Neural progenitor cell (in vitro differentiated cells): Measurements from ENCODE around the gene QRFP. TPM values are rescaled to one million over a fixed set of nuclear protein-coding genes. Genes with fewer than 3 reads are reported as not detected.

Experiments
- DNase-seq: peaks from one replicate; pipeline ENCODE4 v3.0.0-alpha.2; 2016; ENCODE audit warnings: low spot score
- H2AFZ ChIP-seq: fragments of 200-600 bp; sonication (generic); replicated peaks from 2 replicates; pipeline ENCODE4 v1.6.1; 2016; ENCODE audit warnings: antibody characterized with exemption
- H3F3A ChIP-seq: fragments of 200-600 bp; sonication (generic); 2 replicates; pipeline ENCODE4 v1.6.1; 2016; ENCODE audit warnings: antibody characterized with exemption, low read depth
- H3K27ac ChIP-seq: fragments of 200-600 bp; sonication (generic); 2 replicates; pipeline ENCODE4 v1.5.1; 2016; ENCODE audit warnings: mild to moderate bottlenecking
- H3K27me3 ChIP-seq: fragments of 200-600 bp; sonication (generic); 2 replicates; pipeline ENCODE4 v1.6.1; 2016; ENCODE audit warnings: mild to moderate bottlenecking, moderate library complexity
- H3K36me3 ChIP-seq: fragments of 200-600 bp; sonication (generic); 2 replicates; pipeline ENCODE4 v1.5.1; 2016
- H3K4me1 ChIP-seq: fragments of 200-600 bp; sonication (generic); 2 replicates; pipeline ENCODE4 v1.6.1; 2016; ENCODE audit warnings: mixed run types
- H3K4me2 ChIP-seq: fragments of 200-600 bp; sonication (generic); 2 replicates; pipeline ENCODE4 v1.6.1; 2016
- H3K4me3 ChIP-seq: fragments of 200-600 bp; sonication (generic); 2 replicates; pipeline ENCODE4 v1.5.1; 2016
- H3K79me2 ChIP-seq: fragments of 200-600 bp; sonication (generic); 2 replicates; pipeline ENCODE4 v1.6.1; 2016; ENCODE audit warnings: low read depth
- H3K9ac ChIP-seq: fragments of 200-600 bp; sonication (generic); 2 replicates; pipeline ENCODE4 v1.6.1; 2016
- H3K9me3 ChIP-seq: fragments of 200-600 bp; sonication (generic); 2 replicates; pipeline ENCODE4 v1.5.1; 2016; ENCODE audit warnings: low read depth
- H4K20me1 ChIP-seq: fragments of 200-600 bp; sonication (generic); 2 replicates; pipeline ENCODE4 v1.6.1; 2016; ENCODE audit warnings: low read depth
- H3K27ac Mint-ChIP-seq: 3 replicates; pipeline ENCODE4 v1.8.0; 2021; ENCODE audit warnings: mixed read lengths
- H3K27me3 Mint-ChIP-seq: 2 replicates; pipeline ENCODE4 v1.8.0; 2022; ENCODE audit warnings: low read depth, mild to moderate bottlenecking, inconsistent platforms, moderate library complexity, mixed read lengths; ENCODE audit not compliant: insufficient read depth
- H3K36me3 Mint-ChIP-seq: 3 replicates; pipeline ENCODE4 v1.8.0; 2021; ENCODE audit warnings: mixed read lengths
- H3K4me1 Mint-ChIP-seq: 3 replicates; pipeline ENCODE4 v1.8.0; 2021; ENCODE audit warnings: mixed read lengths
- H3K4me3 Mint-ChIP-seq: 3 replicates; pipeline ENCODE4 v1.8.0; 2021; ENCODE audit warnings: mild to moderate bottlenecking, moderate library complexity, mixed read lengths
- H3K9me3 Mint-ChIP-seq: 3 replicates; pipeline ENCODE4 v1.8.0; 2020; ENCODE audit warnings: mixed read lengths
- EZH2 ChIP-seq: fragments of 200-600 bp; sonication (generic); IDR thresholded peaks from 2 replicates; pipeline ENCODE4 v1.6.1; 2017; ENCODE audit warnings: antibody characterized with exemption, mild to moderate bottlenecking, moderate library complexity
- EZH2phosphoT487 ChIP-seq: fragments of 200-600 bp; sonication (generic); IDR thresholded peaks from 2 replicates; pipeline ENCODE4 v1.6.1; 2017; ENCODE audit warnings: antibody characterized with exemption
- total RNA-seq: library from RNA; depleted of rRNA; stranded (reverse); fragments of >200 nt; gene quantifications from 2 replicates; pipeline ENCODE4 v1.2.3, GENCODE V29; 2015; ENCODE audit warnings: low replicate concordance
- TF ChIP-seq, protein P1 (sequence below): fragments of 200-600 bp; sonication (generic); IDR thresholded peaks from 2 replicates; pipeline ENCODE4 v1.5.1; 2017; ENCODE audit warnings: antibody characterized with exemption, mild to moderate bottlenecking

The QRFP gene
- total RNA-seq, 1 donor from 2014 or later, result not detected

- H3K27me3 Mint-ChIP-seq, result peaks cover 8% of the 10 kb centered on the region
- no peak overlapping the region for H3K4me3 ChIP-seq
- no peaks in the 10 kb centered on the region for H3K4me1 ChIP-seq
- peaks cover 68% of the 10 kb centered on the region for H4K20me1 ChIP-seq
- H3K27ac ChIP-seq, result no peak overlapping the region
- no peaks in the 10 kb centered on the region for H3K9me3 Mint-ChIP-seq
- H3K27me3 ChIP-seq, result no peaks in the 10 kb centered on the region
- H3K9ac ChIP-seq, result no peak overlapping the region
- H3K9me3 ChIP-seq, result no peaks in the 10 kb centered on the region
- DNase-seq, result no peak
- H3K4me1 Mint-ChIP-seq, result peaks cover 39% of the 10 kb centered on the region
- H3K36me3 Mint-ChIP-seq, result peaks cover 15% of the 10 kb centered on the region
- no peak overlapping the region for H2AFZ ChIP-seq
- no peak overlapping the region for H3K27ac Mint-ChIP-seq
- no peaks in the 10 kb centered on the region for H3K36me3 ChIP-seq
- no peak overlapping the region for H3K4me2 ChIP-seq
- no peak overlapping the region for H3K4me3 Mint-ChIP-seq
- TF ChIP-seq EZH2, result no peak
- no peak for TF ChIP-seq EZH2phosphoT487
- TF ChIP-seq, protein P1, sequence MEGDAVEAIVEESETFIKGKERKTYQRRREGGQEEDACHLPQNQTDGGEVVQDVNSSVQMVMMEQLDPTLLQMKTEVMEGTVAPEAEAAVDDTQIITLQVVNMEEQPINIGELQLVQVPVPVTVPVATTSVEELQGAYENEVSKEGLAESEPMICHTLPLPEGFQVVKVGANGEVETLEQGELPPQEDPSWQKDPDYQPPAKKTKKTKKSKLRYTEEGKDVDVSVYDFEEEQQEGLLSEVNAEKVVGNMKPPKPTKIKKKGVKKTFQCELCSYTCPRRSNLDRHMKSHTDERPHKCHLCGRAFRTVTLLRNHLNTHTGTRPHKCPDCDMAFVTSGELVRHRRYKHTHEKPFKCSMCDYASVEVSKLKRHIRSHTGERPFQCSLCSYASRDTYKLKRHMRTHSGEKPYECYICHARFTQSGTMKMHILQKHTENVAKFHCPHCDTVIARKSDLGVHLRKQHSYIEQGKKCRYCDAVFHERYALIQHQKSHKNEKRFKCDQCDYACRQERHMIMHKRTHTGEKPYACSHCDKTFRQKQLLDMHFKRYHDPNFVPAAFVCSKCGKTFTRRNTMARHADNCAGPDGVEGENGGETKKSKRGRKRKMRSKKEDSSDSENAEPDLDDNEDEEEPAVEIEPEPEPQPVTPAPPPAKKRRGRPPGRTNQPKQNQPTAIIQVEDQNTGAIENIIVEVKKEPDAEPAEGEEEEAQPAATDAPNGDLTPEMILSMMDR, result no peak
- peaks cover 23% of the 10 kb centered on the region for H3F3A ChIP-seq
- H3K79me2 ChIP-seq, result no peaks in the 10 kb centered on the region
Observed at GRCh38 chr9:130890124-130890523, 6.5 kb downstream of the QRFP start.

- H3K36me3 ChIP-seq, result no peaks in the 10 kb centered on the region
- no peaks in the 10 kb centered on the region for H3K4me1 ChIP-seq
- no peaks in the 10 kb centered on the region for H3K9me3 ChIP-seq
- no peak overlapping the region for H3K9ac ChIP-seq
- peaks cover 19% of the 10 kb centered on the region for H3F3A ChIP-seq
- no peak overlapping the region for H3K4me3 ChIP-seq
- Mint-ChIP-seq H3K9me3 (no peaks in the 10 kb centered on the region), H3K27me3 (peaks cover 8% of the 10 kb centered on the region), H3K36me3 (peaks cover 21% of the 10 kb centered on the region), H3K4me3 (no peak overlapping the region), H3K27ac (no peak overlapping the region), H3K4me1 (peaks cover 28% of the 10 kb centered on the region)
- no peak for DNase-seq
- TF ChIP-seq EZH2 (no peak), EZH2phosphoT487 (no peak)
- TF ChIP-seq, protein P1, result no peak
- no peak overlapping the region for H3K27ac ChIP-seq
- H3K4me2 ChIP-seq, result no peak overlapping the region
- no peak overlapping the region for H2AFZ ChIP-seq
- H3K27me3 ChIP-seq, result no peaks in the 10 kb centered on the region
- H4K20me1 ChIP-seq, result peaks cover 68% of the 10 kb centered on the region
- no peaks in the 10 kb centered on the region for H3K79me2 ChIP-seq
Observed at GRCh38 chr9:130888146-130888885, 8.3 kb downstream of the QRFP start.

DNA sequence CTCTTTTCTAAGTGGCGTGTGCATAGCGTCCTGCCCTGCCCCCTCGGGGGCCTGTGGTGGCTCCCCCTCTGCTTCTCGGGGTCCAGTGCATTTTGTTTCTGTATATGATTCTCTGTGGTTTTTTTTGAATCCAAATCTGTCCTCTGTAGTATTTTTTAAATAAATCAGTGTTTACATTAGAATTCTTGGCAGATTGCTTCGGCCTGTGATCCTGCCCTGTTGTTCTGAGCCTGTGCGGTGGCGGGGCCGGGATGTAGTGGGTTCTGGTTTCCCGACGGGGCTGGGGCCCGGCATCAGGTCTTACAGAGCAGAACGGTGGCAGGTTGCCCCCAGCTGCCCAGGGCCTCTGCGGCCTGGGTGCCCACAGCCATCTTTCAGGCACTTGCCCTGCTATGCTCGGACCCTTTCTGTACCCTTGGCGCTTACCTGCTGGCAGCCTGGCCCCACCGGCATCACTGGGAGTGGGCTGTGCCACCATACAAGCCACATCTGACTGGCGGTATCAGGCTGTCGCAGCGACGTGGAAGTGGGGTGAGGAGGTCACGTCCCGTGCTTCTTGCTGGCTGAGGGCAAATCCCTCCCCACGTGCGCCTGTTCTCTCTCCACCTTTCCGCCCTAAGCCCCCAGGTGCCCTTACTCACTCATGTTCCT lies 9.0 kb downstream of the QRFP start:
- peaks cover 21% of the 10 kb centered on the region for H3K4me1 Mint-ChIP-seq
- H3K4me3 Mint-ChIP-seq, result no peak overlapping the region
- Histone ChIP-seq H3K9ac (no peak overlapping the region), H3K4me3 (no peak overlapping the region), H3K79me2 (no peaks in the 10 kb centered on the region), H3K4me2 (no peak overlapping the region), H2AFZ (no peak overlapping the region), H4K20me1 (peaks cover 67% of the 10 kb centered on the region), H3K36me3 (no peaks in the 10 kb centered on the region), H3K4me1 (no peaks in the 10 kb centered on the region), H3F3A (peaks cover 14% of the 10 kb centered on the region), H3K27ac (no peak overlapping the region), H3K9me3 (no peaks in the 10 kb centered on the region), H3K27me3 (no peaks in the 10 kb centered on the region)
- TF ChIP-seq EZH2 (no peak), EZH2phosphoT487 (no peak)
- TF ChIP-seq, protein P1, result no peak
- DNase-seq, result no peak
- H3K27me3 Mint-ChIP-seq, result peaks cover 9% of the 10 kb centered on the region
- H3K27ac Mint-ChIP-seq, result peak overlapping the region; percentile 94
- peaks cover 21% of the 10 kb centered on the region for H3K36me3 Mint-ChIP-seq
- H3K9me3 Mint-ChIP-seq, result no peaks in the 10 kb centered on the region
